EL (cell line): ENCODE data around the gene MRPS23.

ENCODE experiments used
- DNase-seq: peaks from one replicate; pipeline ENCODE4 v3.0.0-alpha.2; 2016

MRPS23 gene

GRCh38 chr17:57849874-57850754 is at the start of gene MRPS23:
Gene MRPS23, minus strand, starts transcription at chr17:57850044. Its CDS starts 34 bp downstream, at chr17:57850010.
- peak; percentile 99 for DNase-seq

GRCh38 chr17:57899391-57899790 is 49.5 kb upstream of the MRPS23 start:
- DNase-seq = no peak

- peak; percentile 79 for DNase-seq
Measured at GRCh38 chr17:57898487-57899311, 48.9 kb upstream of the MRPS23 start.

- DNase-seq = no peak
Measured at GRCh38 chr17:57895382-57896060, 45.7 kb upstream of the MRPS23 start.

GRCh38 chr17:57894848-57895247 is 45.0 kb upstream of the MRPS23 start:
- DNase-seq = no peak

GRCh38 chr17:57892820-57893595 is 43.2 kb upstream of the MRPS23 start:
- DNase-seq = peak; percentile 99

- DNase-seq = peak; percentile 91
Measured at GRCh38 chr17:57892146-57892819, 42.4 kb upstream of the MRPS23 start.

- no peak for DNase-seq
Measured at GRCh38 chr17:57890857-57891232, 41.0 kb upstream of the MRPS23 start.

- peak; percentile 86 for DNase-seq
Measured at GRCh38 chr17:57889892-57890856, 40.3 kb upstream of the MRPS23 start.

GRCh38 chr17:57889252-57889651 is 39.4 kb upstream of the MRPS23 start:
- DNase-seq = no peak

GRCh38 chr17:57888311-57889216 is 38.7 kb upstream of the MRPS23 start:
- no peak for DNase-seq

- no peak for DNase-seq
Measured at GRCh38 chr17:57887161-57887560, 37.3 kb upstream of the MRPS23 start.

- no peak for DNase-seq
Measured at GRCh38 chr17:57886020-57886419, 36.2 kb upstream of the MRPS23 start.

GRCh38 chr17:57885148-57885915 is 35.5 kb upstream of the MRPS23 start:
- DNase-seq = no peak

GRCh38 chr17:57881783-57882351 is 32.0 kb upstream of the MRPS23 start:
- DNase-seq = no peak

GRCh38 chr17:57881143-57881542 is 31.3 kb upstream of the MRPS23 start:
- DNase-seq = peak; percentile 51

GRCh38 chr17:57880086-57880456 is 30.2 kb upstream of the MRPS23 start:
- no peak for DNase-seq

GRCh38 chr17:57879437-57880085 is 29.7 kb upstream of the MRPS23 start:
- no peak for DNase-seq
